Caco-2 (cell line): ENCODE results near the gene KLF1. TPM values are rescaled to one million over a fixed set of nuclear protein-coding genes. Genes with fewer than 3 reads are reported as not detected.
A peak's percentile ranks its signal among the peaks of the same experiment; 100 is the strongest.
"Not testable (repeated sequence)": the region's sequence is repeated elsewhere in the genome, so short reads cannot be mapped to it uniquely, and the experiment has no call there.

Experiments used
- BruUV-seq: library from RNA; stranded (reverse); fragments of 400-500 nt; replicated peaks from 2 replicates; lab custom pipeline; 2021; lab: Mats Ljungman, UMichigan
- CTCF ChIA-PET: fragments of 300-600 bp; sonication (Branson Sonifier 250); formaldehyde crosslinking; loops from one replicate; lab custom pipeline; 2022; ENCODE audit warnings: antibody characterized with exemption; lab: Charles Lee
- POLR2A ChIA-PET: fragments of 300-600 bp; sonication (Branson Sonifier 250); formaldehyde crosslinking; loops from one replicate; lab custom pipeline; 2022; ENCODE audit warnings: antibody characterized with exemption; lab: Charles Lee
- DNase-seq, 2 experiments: peaks; one replicate each; pipeline versions ENCODE4 v3.0.0 to v3.0.0-alpha.2; 2020 to 2022
- H3K27me3 ChIP-seq: replicated peaks from 2 replicates; pipeline ENCODE4 v1.6.0; 2011; ENCODE audit warnings: low read length; ENCODE audit not compliant: control insufficient read depth, insufficient read depth
- H3K36me3 ChIP-seq: 2 replicates; pipeline ENCODE4 v1.5.1; 2011; ENCODE audit warnings: low read length; ENCODE audit not compliant: control insufficient read depth, insufficient read depth
- H3K4me1 ChIP-seq: fragments of 250-450 bp; sonication (Bioruptor Pico); 2 replicates; pipeline ENCODE4 v1.5.1; 2020; ENCODE audit warnings: mild to moderate bottlenecking
- H3K4me3 ChIP-seq: 2 replicates; pipeline ENCODE4 v1.5.1; 2011; ENCODE audit warnings: low read depth, mild to moderate bottlenecking, control low read depth, low read length
- H3K9me3 ChIP-seq: fragments of 250-450 bp; sonication (Bioruptor Pico); 2 replicates; pipeline ENCODE4 v1.5.1; 2020; ENCODE audit warnings: mild to moderate bottlenecking, moderate library complexity
- H3K27ac Mint-ChIP-seq: one replicate; pipeline ENCODE4 v1.8.0; 2022; ENCODE audit warnings: mixed read lengths; ENCODE audit not compliant: unreplicated experiment
- H3K27me3 Mint-ChIP-seq: one replicate; pipeline ENCODE4 v1.8.0; 2022; ENCODE audit warnings: mixed read lengths; ENCODE audit not compliant: insufficient read depth, unreplicated experiment
- H3K36me3 Mint-ChIP-seq: one replicate; pipeline ENCODE4 v1.8.0; 2022; ENCODE audit warnings: mild to moderate bottlenecking, mixed read lengths; ENCODE audit not compliant: insufficient read depth, unreplicated experiment
- H3K4me1 Mint-ChIP-seq: one replicate; pipeline ENCODE4 v1.8.0; 2022; ENCODE audit warnings: low read depth, mixed read lengths; ENCODE audit not compliant: unreplicated experiment
- H3K4me3 Mint-ChIP-seq: one replicate; pipeline ENCODE4 v1.8.0; 2022; ENCODE audit warnings: mild to moderate bottlenecking, moderate library complexity, mixed read lengths; ENCODE audit not compliant: unreplicated experiment
- H3K9me3 Mint-ChIP-seq: one replicate; pipeline ENCODE4 v1.8.0; 2022; ENCODE audit warnings: mixed read lengths; ENCODE audit not compliant: unreplicated experiment
- intact Hi-C: fragments of 100-400 bp; cut with micrococcal nuclease; formaldehyde crosslinking; loops from one replicate; pipeline ENCODE4 v1.10.0; 2022; ENCODE audit not compliant: unreplicated experiment
- total RNA-seq: library from RNA; stranded (reverse); gene quantifications from 2 replicates; pipeline ENCODE4 v1.2.3, GENCODE V29; 2022
- TF ChIP-seq, protein P1 (sequence below), 2 experiments: fragments of 200-600 bp in 1 of 2; IDR thresholded peaks; 1 replicate in 1 of 2; 2 replicates in 1 of 2; pipeline versions ENCODE4 v1.5.1 to v1.8.0; 2011 to 2022; ENCODE audit warnings: antibody characterized with exemption in 1 of 2, control low read depth in 1 of 2, inconsistent platforms in 1 of 2, low read depth in 1 of 2, low read length in 1 of 2, mild to moderate bottlenecking in 1 of 2, moderate library complexity in 1 of 2; ENCODE audit not compliant: insufficient read depth in 1 of 2, severe bottlenecking in 1 of 2, unreplicated experiment in 1 of 2

The KLF1 gene
- total RNA-seq, 1 experiment from 2014 or later: not detected

DNA sequence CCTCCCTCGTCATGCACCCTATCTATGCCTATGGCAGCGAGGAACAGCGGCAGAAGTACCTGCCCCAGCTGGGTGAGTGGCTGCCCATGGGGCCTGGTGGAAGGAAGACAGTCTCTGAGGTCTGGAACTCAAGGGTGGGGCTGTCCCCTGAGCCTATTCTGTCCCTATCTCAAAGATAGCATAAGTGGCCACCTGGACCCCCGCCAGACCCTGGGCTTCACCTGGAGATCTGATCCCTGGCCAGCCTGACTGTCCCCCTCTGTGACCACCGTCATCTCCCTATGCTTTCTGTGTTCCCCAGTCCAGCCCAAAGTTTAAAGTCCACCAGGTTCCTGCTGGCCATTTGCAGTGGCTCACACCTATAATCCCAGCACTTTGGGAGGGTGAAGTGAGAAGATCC lies 6.6 kb upstream of the KLF1 start:
- no peaks in the 10 kb centered on the region for H3K9me3 ChIP-seq
- no peaks in the 10 kb centered on the region for H3K4me1 ChIP-seq
- no peaks in the 10 kb centered on the region; the same call in 1 of the 2 replicates for H3K36me3 ChIP-seq
- ChIA-PET CTCF (no interaction called here), POLR2A (no interaction called here)
- no peak for DNase-seq
- intact Hi-C loops: no loop called here
- no peak overlapping the region for H3K4me3 ChIP-seq
- no TSS peak for BruUV-seq
- H3K27ac Mint-ChIP-seq: no peak overlapping the region
- H3K4me1 Mint-ChIP-seq: peaks cover 5% of the 10 kb centered on the region
- no peaks in the 10 kb centered on the region for H3K27me3 ChIP-seq
- peaks cover 24% of the 10 kb centered on the region for H3K36me3 Mint-ChIP-seq
- peak overlapping the region; percentile 44 for H3K4me3 Mint-ChIP-seq
- TF ChIP-seq, protein P1, sequence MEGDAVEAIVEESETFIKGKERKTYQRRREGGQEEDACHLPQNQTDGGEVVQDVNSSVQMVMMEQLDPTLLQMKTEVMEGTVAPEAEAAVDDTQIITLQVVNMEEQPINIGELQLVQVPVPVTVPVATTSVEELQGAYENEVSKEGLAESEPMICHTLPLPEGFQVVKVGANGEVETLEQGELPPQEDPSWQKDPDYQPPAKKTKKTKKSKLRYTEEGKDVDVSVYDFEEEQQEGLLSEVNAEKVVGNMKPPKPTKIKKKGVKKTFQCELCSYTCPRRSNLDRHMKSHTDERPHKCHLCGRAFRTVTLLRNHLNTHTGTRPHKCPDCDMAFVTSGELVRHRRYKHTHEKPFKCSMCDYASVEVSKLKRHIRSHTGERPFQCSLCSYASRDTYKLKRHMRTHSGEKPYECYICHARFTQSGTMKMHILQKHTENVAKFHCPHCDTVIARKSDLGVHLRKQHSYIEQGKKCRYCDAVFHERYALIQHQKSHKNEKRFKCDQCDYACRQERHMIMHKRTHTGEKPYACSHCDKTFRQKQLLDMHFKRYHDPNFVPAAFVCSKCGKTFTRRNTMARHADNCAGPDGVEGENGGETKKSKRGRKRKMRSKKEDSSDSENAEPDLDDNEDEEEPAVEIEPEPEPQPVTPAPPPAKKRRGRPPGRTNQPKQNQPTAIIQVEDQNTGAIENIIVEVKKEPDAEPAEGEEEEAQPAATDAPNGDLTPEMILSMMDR (IDR thresholded peaks at IDR 0.05; ENCODE audit: insufficient read depth in 1 of 2, low read depth in 1 of 2, low read length in 1 of 2, severe bottlenecking in 1 of 2, unreplicated experiment in 1 of 2): no peak
- no peaks in the 10 kb centered on the region for H3K27me3 Mint-ChIP-seq
- H3K9me3 Mint-ChIP-seq: no peaks in the 10 kb centered on the region

GRCh38 chr19:12891553-12892021 lies 4.6 kb upstream of the KLF1 start:
- POLR2A ChIA-PET: interaction anchor here (0.5 to 1.3 kb wide), 9 partner anchors 14 to 261 kb away, joined by 3 to 17 read pairs (median 3); partner anchors contain the start of genes FARSA, RAD23A and SYCE2

DNA sequence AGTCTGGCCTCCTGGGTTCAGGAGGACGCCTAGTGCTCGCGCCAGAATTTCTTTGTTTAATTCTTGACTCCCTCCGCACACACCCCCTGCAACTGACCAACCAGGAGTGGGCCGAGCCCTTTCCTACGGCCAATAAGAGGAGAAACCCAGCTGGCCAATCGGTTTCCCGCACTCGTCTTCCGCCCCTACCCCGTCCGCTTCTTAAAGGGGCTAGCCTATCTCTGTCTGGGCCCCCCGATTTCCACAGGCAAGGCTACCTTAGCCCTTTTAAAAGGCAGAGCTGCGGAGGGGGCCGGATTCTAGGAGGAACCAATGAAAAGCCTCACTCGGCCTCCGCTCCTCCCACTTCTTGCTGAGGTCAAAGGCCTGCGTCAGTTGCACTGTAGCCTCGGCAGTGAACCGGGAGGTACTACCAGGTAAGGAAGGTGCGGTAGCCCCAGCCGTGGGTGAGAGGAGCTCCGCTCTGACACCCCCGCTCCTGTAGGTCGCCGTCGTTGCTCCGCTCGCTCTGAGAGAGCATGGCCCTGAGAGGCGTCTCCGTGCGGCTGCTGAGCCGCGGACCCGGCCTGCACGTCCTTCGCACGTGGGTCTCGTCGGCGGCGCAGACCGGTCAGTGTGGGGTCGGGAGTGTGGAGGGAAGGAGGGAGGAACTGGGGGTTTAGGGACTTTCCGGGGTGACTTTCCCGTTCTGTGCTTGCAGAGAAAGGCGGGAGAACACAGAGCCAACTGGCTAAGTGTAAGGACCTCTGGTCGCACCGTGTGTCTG lies 4.0 kb upstream of the KLF1 start, which contains the start of gene GCDH:
GCDH (plus strand) TSS at position 374 of the 766 bp plus-strand sequence; CDS start at position 519, 145 bp downstream.
- Mint-ChIP-seq H3K4me1 (peaks cover 5% of the 10 kb centered on the region), H3K4me3 (peak within 1 kb of the TSS; percentile 96), H3K27me3 (peaks cover 5% of the 10 kb centered on the region), H3K9me3 (no peaks in the 10 kb centered on the region), H3K27ac (peak within 1 kb of the TSS; percentile 87), H3K36me3 (peaks cover 30% of the 10 kb centered on the region)
- POLR2A ChIA-PET: interaction anchor here (0.5 to 1.3 kb wide), 12 partner anchors 15 to 261 kb away, joined by 3 to 17 read pairs (median 3); partner anchors contain the start of genes FARSA, RAD23A, SYCE2 and TRIR
- DNase-seq: peak; percentile 96 to 98
- Histone ChIP-seq H3K4me1 (no peaks in the 10 kb centered on the region), H3K36me3 (no peaks in the 10 kb centered on the region; the same call in 1 of the 2 replicates), H3K27me3 (no peaks in the 10 kb centered on the region), H3K9me3 (no peaks in the 10 kb centered on the region), H3K4me3 (peak within 1 kb of the TSS; percentile 89)
- TF ChIP-seq, protein P1 (IDR thresholded peaks at IDR 0.05; ENCODE audit: insufficient read depth in 1 of 2, low read depth in 1 of 2, low read length in 1 of 2, severe bottlenecking in 1 of 2, unreplicated experiment in 1 of 2): no peak
- BruUV-seq: no TSS peak
- CTCF ChIA-PET: interaction anchor here (0.6 to 1.8 kb wide), 7 partner anchors 10 to 205 kb away, joined by 3 to 8 read pairs (median 4); partner anchors contain the start of gene RNASEH2A
- intact Hi-C loops: no loop called here

More at GRCh38 chr19:12891553-12892021, 4.6 kb upstream of the KLF1 start:
- H3K4me3 Mint-ChIP-seq: peak overlapping the region; percentile 96
- BruUV-seq: TSS peak; percentile 65
- peaks cover under 1% of the 10 kb centered on the region for H3K27me3 Mint-ChIP-seq
- Histone ChIP-seq H3K4me3 (peak overlapping the region; percentile 89), H3K36me3 (no peaks in the 10 kb centered on the region; the same call in 1 of the 2 replicates), H3K9me3 (no peaks in the 10 kb centered on the region), H3K27me3 (no peaks in the 10 kb centered on the region), H3K4me1 (no peaks in the 10 kb centered on the region)
- peaks cover 5% of the 10 kb centered on the region for H3K4me1 Mint-ChIP-seq
- intact Hi-C loops: no loop called here
- peak in 1 of 2 experiments; percentile 24 for DNase-seq
- peaks cover 25% of the 10 kb centered on the region for H3K36me3 Mint-ChIP-seq
- TF ChIP-seq, protein P1 (IDR thresholded peaks at IDR 0.05; ENCODE audit: insufficient read depth in 1 of 2, low read depth in 1 of 2, low read length in 1 of 2, severe bottlenecking in 1 of 2, unreplicated experiment in 1 of 2): no peak
- no peaks in the 10 kb centered on the region for H3K9me3 Mint-ChIP-seq
- H3K27ac Mint-ChIP-seq: peak overlapping the region; percentile 87
- CTCF ChIA-PET: interaction anchor here (0.6 to 1.8 kb wide), 5 partner anchors 9 to 204 kb away, joined by 3 to 8 read pairs (median 4); partner anchors contain the start of gene RNASEH2A

DNA sequence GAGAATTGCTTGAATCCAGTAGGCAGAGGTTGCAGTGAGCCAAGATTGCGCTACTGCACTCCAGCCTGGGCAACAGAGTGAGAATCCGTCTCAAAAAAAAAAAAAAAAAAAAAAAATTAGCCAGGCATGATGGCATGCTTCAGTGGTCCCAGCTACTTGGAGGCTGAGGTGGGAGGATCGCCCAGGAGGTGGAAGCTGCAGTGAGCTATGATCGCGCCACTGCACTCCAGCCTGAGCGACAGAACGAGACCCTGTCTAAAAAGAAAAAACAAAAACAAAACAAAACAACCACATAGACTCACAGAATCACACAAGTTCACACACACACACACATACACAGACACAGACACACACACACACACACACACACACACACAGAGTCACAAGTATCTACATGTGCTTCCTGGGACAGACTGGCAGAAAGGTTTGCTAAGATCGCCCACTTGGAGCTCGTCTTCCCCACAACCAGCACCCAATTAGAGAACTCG lies 3.3 kb upstream of the KLF1 start:
- Mint-ChIP-seq H3K27ac (peak overlapping the region; percentile 87), H3K4me3 (peak overlapping the region; percentile 96), H3K36me3 (peaks cover 31% of the 10 kb centered on the region)
- POLR2A ChIA-PET: interaction anchor here (0.5 to 1.3 kb wide), 9 partner anchors 29 to 1725 kb away, joined by 3 to 17 read pairs (median 4); partner anchors contain the start of genes RAD23A, SYCE2 and TRIR
- H3K27me3 Mint-ChIP-seq, BruUV-seq, DNase-seq, intact Hi-C loops, H3K36me3 ChIP-seq, H3K9me3 ChIP-seq, H3K4me1 Mint-ChIP-seq, H3K9me3 Mint-ChIP-seq, H3K27me3 ChIP-seq, H3K4me1 ChIP-seq: not testable (repeated sequence)
- H3K4me3 ChIP-seq: peak overlapping the region; percentile 28
- CTCF ChIA-PET: interaction anchor here (0.7 to 1.8 kb wide), 6 partner anchors 11 to 130 kb away, joined by 4 to 8 read pairs (median 5); partner anchors contain the start of gene RNASEH2A
